ENCODE measurements around the gene PREX1. TPM values are rescaled to one million over a fixed set of nuclear protein-coding genes. Genes with fewer than 3 reads are reported as not detected.

The PREX1 gene
- total and polyA plus RNA-seq, 12 donors: 10.1 to 85.1 (median 42.9) TPM

DNA sequence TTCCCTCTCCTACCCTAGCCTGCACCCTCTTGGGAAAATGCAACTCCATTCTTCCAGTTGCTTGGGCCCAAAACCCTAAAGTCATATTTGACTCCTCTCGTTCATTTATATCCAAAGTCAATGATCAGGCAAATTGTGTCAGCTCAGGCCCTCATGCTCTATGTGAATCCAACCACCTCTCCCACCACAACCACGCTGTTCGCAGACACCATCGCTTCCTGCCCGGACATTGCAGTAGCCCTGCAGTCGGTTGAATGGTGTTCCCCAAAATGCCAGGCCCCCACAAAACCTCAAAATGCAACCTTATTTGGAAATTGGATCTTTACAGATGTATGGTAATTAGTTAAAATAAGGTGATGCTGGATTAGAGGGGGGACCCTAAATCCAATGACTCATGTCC, 98.3 kb downstream of the PREX1 start:
- 76 to 90% (median 87%) methylated on average over 6 of the region's 6 CpGs for WGBS, 4 donors
- DNase-seq: no peak
- no peak overlapping the region for H3K27ac ChIP-seq
- TF ChIP-seq, protein P1, sequence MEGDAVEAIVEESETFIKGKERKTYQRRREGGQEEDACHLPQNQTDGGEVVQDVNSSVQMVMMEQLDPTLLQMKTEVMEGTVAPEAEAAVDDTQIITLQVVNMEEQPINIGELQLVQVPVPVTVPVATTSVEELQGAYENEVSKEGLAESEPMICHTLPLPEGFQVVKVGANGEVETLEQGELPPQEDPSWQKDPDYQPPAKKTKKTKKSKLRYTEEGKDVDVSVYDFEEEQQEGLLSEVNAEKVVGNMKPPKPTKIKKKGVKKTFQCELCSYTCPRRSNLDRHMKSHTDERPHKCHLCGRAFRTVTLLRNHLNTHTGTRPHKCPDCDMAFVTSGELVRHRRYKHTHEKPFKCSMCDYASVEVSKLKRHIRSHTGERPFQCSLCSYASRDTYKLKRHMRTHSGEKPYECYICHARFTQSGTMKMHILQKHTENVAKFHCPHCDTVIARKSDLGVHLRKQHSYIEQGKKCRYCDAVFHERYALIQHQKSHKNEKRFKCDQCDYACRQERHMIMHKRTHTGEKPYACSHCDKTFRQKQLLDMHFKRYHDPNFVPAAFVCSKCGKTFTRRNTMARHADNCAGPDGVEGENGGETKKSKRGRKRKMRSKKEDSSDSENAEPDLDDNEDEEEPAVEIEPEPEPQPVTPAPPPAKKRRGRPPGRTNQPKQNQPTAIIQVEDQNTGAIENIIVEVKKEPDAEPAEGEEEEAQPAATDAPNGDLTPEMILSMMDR (IDR thresholded peaks at IDR 0.05): no peak
- TF ChIP-seq POLR2A (IDR thresholded peaks at IDR 0.05): no peak
- H3K9me3 ChIP-seq (replicated peaks in 1 of 3): no peaks in the 10 kb centered on the region
- peaks cover 9 to 12% of the 10 kb centered on the region in 2 donors for H3K4me1 ChIP-seq (replicated peaks in 1 of 2)
- intact Hi-C loops (cut with DNase I): no loop called here
- no peak overlapping the region for H3K4me3 ChIP-seq
- H3K27me3 ChIP-seq: no peaks in the 10 kb centered on the region
- H3K36me3 ChIP-seq (replicated peaks in 1 of 2): peaks cover 0 to 4% of the 10 kb centered on the region in 2 donors

DNA sequence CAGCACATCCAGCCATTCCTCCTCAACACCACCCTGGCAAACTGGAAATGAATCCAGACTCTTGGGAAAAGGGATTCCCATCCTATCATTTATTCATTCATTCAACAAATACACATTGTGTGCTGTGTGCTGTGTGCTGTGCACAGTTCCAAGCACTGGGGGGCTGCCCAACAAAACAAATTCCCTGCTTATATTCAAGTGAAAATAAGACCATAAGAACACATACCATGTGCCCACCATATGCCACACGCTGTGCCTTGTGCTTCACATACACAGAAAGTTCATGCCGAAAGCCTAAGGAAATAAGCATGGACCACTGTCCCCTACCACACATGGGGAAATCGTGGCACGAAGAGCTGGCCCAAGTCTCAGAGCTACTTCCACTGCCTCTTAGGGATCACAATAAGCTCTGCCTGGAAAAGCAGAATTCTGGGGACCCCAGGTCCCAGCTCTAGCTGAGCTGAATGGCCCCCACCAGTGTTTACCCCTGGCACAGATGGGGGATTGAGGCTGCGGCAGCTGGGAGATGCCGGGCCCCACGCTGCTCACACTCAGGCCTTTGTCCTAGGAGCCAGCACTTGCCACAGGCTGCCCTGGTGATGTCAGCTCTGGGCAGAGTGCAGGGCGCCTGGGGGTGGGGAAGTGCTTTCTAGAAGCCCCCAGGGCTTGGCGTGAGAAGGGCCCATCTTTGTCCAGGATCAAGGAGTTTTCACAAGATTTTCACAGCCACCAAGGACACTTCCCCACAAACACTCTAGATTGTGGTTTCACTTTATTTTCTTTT, 99.6 kb downstream of the PREX1 start:
- Histone ChIP-seq H3K36me3 (replicated peaks in 1 of 2) (peaks cover 0 to 4% of the 10 kb centered on the region in 2 donors), H3K27ac (no peak overlapping the region), H3K27me3 (no peaks in the 10 kb centered on the region), H3K9me3 (replicated peaks in 1 of 3) (no peaks in the 10 kb centered on the region), H3K4me1 (replicated peaks in 1 of 2) (peaks cover 16 to 25% of the 10 kb centered on the region in 2 donors), H3K4me3 (no peak overlapping the region)
- TF ChIP-seq, protein P1 (IDR thresholded peaks at IDR 0.05): no peak
- no peak for TF ChIP-seq POLR2A (IDR thresholded peaks at IDR 0.05)
- intact Hi-C loops (cut with DNase I): no loop called here
- 82 to 89% (median 86%) methylated on average over 6 to 9 of the region's 9 CpGs for WGBS, 4 donors
- DNase-seq: no peak

DNA sequence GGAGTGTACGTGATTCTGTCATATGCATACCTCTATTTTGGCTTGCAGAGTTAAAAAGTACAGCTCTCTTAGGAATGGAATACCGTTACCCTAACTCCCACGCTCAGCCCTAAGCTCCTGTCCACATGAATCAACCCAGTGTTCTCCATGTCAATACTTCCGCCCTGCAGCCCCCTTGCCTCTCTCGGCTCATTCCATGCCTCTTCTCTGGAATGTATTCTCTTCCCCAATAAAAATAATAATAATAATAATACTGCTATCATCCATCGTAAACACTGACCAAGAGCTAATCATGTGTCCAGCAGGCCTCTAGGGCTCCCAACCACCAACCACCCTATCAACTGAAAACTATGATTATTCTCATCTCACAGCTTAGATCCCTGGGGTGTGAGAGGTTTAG, 100.6 kb downstream of the PREX1 start:
- WGBS, 4 donors: 90 to 96% (median 93%) methylated on average over 6 of the region's 6 CpGs
- TF ChIP-seq, protein P1 (IDR thresholded peaks at IDR 0.05): no peak
- TF ChIP-seq POLR2A (IDR thresholded peaks at IDR 0.05): no peak
- Histone ChIP-seq H3K27ac (no peak overlapping the region), H3K9me3 (replicated peaks in 1 of 3) (no peaks in the 10 kb centered on the region), H3K4me3 (no peak overlapping the region), H3K4me1 (replicated peaks in 1 of 2) (peaks cover 22 to 35% of the 10 kb centered on the region in 2 donors), H3K36me3 (replicated peaks in 1 of 2) (peaks cover 0 to 4% of the 10 kb centered on the region in 2 donors), H3K27me3 (no peaks in the 10 kb centered on the region)
- intact Hi-C loops (cut with DNase I): no loop called here
- DNase-seq: no peak

DNA sequence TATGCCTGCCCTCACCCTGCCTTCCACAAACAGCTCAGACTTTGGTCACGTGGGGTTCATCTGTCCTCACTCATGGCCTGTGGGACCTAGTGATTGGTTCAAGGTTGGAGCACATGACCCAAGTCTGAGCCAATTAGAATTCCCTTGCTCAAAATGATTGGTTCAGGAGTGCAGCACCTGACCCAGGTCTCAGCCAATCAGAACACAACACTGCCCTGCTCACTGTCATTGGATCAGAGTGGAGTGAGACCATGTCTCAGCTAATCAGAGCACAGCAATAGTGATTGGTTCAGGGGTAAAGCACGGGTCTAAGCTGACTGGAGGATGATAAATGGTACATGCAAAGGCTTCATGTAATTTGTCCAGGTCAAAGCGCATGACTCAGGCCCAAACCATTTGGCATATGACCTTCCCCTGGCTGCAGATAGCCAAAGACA, 102.2 kb downstream of the PREX1 start:
- H3K4me1 ChIP-seq (replicated peaks in 1 of 2): peaks cover 23 to 43% of the 10 kb centered on the region in 2 donors
- peak overlapping the region in 3 of 5 donors; percentile 59 to 82 (median 69) for H3K27ac ChIP-seq
- 22 to 48% (median 41%) methylated on average over 2 to 3 of the region's 3 CpGs for WGBS, 4 donors
- TF ChIP-seq POLR2A (IDR thresholded peaks at IDR 0.05): no peak
- TF ChIP-seq, protein P1 (IDR thresholded peaks at IDR 0.05): no peak
- H3K36me3 ChIP-seq (replicated peaks in 1 of 2): peaks cover 0 to 4% of the 10 kb centered on the region in 2 donors
- peak; percentile 62 to 94 (median 87) for DNase-seq
- no peaks in the 10 kb centered on the region for H3K9me3 ChIP-seq (replicated peaks in 1 of 3)
- intact Hi-C loops (cut with DNase I): no loop called here
- H3K4me3 ChIP-seq: no peak overlapping the region
- H3K27me3 ChIP-seq: no peaks in the 10 kb centered on the region

Data from adrenal gland (tissue), 12 donors.